Type B pancreatic cell (in vitro differentiated cells): Measurements from ENCODE around the gene VTI1B. TPM values are rescaled to one million over a fixed set of nuclear protein-coding genes. Genes with fewer than 3 reads are reported as not detected.

Source experiments
- DNase-seq: peaks from one replicate; pipeline ENCODE4 v3.0.0; 2021; ENCODE audit warnings: mixed read lengths; ENCODE audit not compliant: unreplicated experiment; ENCODE audit errors: extremely low spot score
- H3K27ac Mint-ChIP-seq: 2 replicates; pipeline ENCODE4 v1.8.0; 2021; ENCODE audit warnings: mild to moderate bottlenecking, mixed read lengths
- H3K27me3 Mint-ChIP-seq: 2 replicates; pipeline ENCODE4 v1.8.0; 2021; ENCODE audit warnings: mixed read lengths
- H3K36me3 Mint-ChIP-seq: 2 replicates; pipeline ENCODE4 v1.8.0; 2021; ENCODE audit warnings: mixed read lengths
- H3K4me1 Mint-ChIP-seq: one replicate; pipeline ENCODE4 v1.8.0; 2021; ENCODE audit warnings: mixed read lengths; ENCODE audit not compliant: unreplicated experiment
- H3K4me3 Mint-ChIP-seq: 2 replicates; pipeline ENCODE4 v1.8.0; 2021; ENCODE audit warnings: mild to moderate bottlenecking, mixed read lengths
- H3K9me3 Mint-ChIP-seq: 2 replicates; pipeline ENCODE4 v1.8.0; 2021; ENCODE audit warnings: mixed read lengths
- CTCF ChIP-seq: fragments of 200-600 bp; sonication (generic); conservative IDR thresholded peaks from 2 replicates; pipeline ENCODE4 v1.5.0; 2021; ENCODE audit warnings: antibody characterized with exemption, mild to moderate bottlenecking
- total RNA-seq: library from RNA; stranded (reverse); gene quantifications from 2 replicates; pipeline ENCODE4 v1.2.1, GENCODE V29; 2021; ENCODE audit warnings: low replicate concordance

Gene VTI1B
- total RNA-seq, 1 donor from 2014 or later: 92.0 TPM

DNA sequence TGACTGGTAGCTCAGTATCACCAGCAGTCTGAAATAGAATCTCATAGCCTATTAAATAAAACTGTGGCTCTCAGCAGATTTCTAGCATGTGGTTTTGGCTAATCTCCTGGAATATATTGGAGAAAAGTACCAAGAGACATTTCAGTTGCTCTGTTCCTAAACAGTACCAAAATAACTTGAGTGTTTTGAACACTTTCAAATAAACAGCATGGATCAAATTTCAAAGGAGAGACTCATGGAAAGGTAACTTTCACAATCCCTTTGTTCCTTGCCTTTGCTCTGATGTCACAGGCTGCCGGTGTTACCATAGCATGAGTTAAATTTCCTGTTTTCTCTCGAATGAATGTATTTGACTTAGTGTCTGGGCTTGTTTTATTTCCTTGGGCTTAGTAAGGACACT, 51.3 kb downstream of the VTI1B start:
- Mint-ChIP-seq H3K4me3 (peak overlapping the region; percentile 57), H3K9me3 (no peaks in the 10 kb centered on the region), H3K36me3 (peaks cover 9% of the 10 kb centered on the region), H3K4me1 (peaks cover 19% of the 10 kb centered on the region), H3K27me3 (no peaks in the 10 kb centered on the region), H3K27ac (peak overlapping the region; percentile 44)
- no peak for DNase-seq
- no peak for TF ChIP-seq CTCF

DNA sequence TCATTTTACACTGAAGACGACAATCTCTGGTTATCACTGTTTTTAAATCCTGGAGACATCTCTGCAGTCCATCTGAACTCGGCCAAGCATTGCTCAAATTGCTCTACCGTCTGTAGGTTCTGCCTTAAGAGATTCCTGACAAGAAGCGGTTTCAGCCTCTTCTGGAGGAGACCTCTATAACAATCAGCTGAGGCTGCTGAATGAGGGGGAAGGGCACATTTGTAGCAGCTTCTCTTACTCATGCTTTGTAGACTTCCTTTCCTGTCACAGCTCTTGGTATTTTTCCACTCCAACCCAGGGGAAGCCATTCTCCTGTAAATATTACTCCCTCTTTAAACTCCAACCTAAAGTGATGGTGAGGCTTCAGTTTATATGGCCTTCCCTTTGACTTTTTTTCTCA, 51.8 kb downstream of the VTI1B start:
- peaks cover 9% of the 10 kb centered on the region for H3K36me3 Mint-ChIP-seq
- peak overlapping the region; percentile 57 for H3K4me3 Mint-ChIP-seq
- H3K9me3 Mint-ChIP-seq: no peaks in the 10 kb centered on the region
- peaks cover 19% of the 10 kb centered on the region for H3K4me1 Mint-ChIP-seq
- H3K27ac Mint-ChIP-seq: peak overlapping the region; percentile 44
- TF ChIP-seq CTCF: no peak
- DNase-seq: no peak
- H3K27me3 Mint-ChIP-seq: no peaks in the 10 kb centered on the region

- DNase-seq: no peak
- no peak for TF ChIP-seq CTCF
- Mint-ChIP-seq H3K36me3 (peaks cover 9% of the 10 kb centered on the region), H3K4me3 (peak overlapping the region; percentile 96), H3K4me1 (peaks cover 19% of the 10 kb centered on the region), H3K27ac (peak overlapping the region; percentile 90), H3K9me3 (no peaks in the 10 kb centered on the region), H3K27me3 (no peaks in the 10 kb centered on the region)
Measured at GRCh38 chr14:67620217-67620785, 54.1 kb downstream of the VTI1B start.

DNA sequence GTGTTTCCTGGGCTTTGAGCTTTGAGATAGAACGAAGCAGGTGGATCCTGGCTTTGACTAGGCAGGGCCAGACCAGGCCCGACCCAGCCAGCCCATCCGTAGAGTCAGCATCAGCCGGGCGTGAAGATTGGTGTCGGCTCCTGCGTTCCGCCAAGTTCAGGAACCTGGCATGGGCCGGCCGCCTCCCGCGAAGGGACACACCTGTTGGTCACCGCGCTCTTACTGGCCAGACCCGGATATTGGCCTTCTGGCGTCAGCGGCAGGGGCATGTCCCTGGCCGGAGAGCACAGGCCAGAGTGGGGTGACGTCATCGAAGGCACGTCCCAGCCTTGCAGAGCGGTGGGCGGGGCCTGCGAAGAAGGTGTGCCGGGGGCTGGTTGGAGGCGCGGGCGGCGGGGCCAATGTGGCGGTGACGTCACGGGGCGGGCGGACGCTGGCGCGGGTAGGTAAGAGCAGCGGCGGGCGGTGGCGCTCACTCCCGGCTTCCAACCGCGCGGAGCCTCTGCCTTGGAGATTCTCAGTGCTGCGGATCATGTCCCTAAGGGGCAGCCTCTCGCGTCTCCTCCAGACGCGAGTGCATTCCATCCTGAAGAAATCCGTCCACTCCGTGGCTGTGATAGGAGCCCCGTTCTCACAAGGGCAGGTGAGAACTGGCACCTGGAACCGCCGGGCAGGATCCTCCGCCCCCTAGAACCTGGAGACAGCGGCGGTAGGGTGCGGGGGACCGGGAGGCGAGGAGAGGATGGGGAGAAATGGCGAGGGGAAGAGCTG, 54.8 kb downstream of the VTI1B start, which contains the start of gene ARG2:
Gene ARG2 (plus strand): TSS at position 475 of the 771 bp plus-strand sequence. CDS start 58 bp downstream, at position 533.
- no peaks in the 10 kb centered on the region for H3K27me3 Mint-ChIP-seq
- H3K4me1 Mint-ChIP-seq: peaks cover 19% of the 10 kb centered on the region
- no peak for TF ChIP-seq CTCF
- peak; percentile 96 for DNase-seq
- H3K9me3 Mint-ChIP-seq: no peaks in the 10 kb centered on the region
- peak within 1 kb of the TSS; percentile 90 for H3K27ac Mint-ChIP-seq
- H3K4me3 Mint-ChIP-seq: peak within 1 kb of the TSS; percentile 96
- peaks cover 9% of the 10 kb centered on the region for H3K36me3 Mint-ChIP-seq

DNA sequence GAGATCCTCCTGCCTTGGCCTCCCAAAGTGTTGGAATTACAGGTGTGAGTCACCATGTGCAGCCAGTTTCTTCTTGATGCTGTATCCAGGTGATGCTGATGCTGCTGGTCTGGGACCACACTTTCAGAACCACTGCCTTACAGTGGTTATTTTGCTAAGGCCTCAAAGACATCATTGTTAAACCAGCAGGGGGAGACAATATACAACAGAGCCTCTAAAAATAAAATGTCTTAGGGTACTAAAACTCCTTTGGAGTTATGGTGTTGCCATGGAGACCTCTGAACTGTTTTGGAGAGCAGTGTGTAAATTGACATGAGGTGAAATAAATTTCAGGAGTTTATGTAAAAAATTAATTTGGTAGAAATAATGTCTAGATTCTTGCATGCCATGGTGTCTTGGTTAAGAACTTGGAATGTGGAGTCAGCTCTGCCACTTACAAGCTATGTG, 55.8 kb downstream of the VTI1B start:
- Mint-ChIP-seq H3K27me3 (no peaks in the 10 kb centered on the region), H3K4me1 (peaks cover 19% of the 10 kb centered on the region), H3K36me3 (peaks cover 3% of the 10 kb centered on the region), H3K4me3 (peak overlapping the region; percentile 96), H3K9me3 (no peaks in the 10 kb centered on the region), H3K27ac (peak overlapping the region; percentile 90)
- no peak for DNase-seq
- TF ChIP-seq CTCF: peak; percentile 81
